Uterine smooth muscle cell (primary cell): Measurements from ENCODE around the gene AKAP3. TPM values are rescaled to one million over a fixed set of nuclear protein-coding genes. Genes with fewer than 3 reads are reported as not detected.

Source experiments
- total RNA-seq: library from RNA; depleted of rRNA; stranded (reverse); fragments of >200 nt; gene quantifications from 2 replicates; pipeline ENCODE4 v1.2.3, GENCODE V29; 2014

AKAP3 gene
- 1.1 and 3.1 TPM in 2 replicates for total RNA-seq

DNA sequence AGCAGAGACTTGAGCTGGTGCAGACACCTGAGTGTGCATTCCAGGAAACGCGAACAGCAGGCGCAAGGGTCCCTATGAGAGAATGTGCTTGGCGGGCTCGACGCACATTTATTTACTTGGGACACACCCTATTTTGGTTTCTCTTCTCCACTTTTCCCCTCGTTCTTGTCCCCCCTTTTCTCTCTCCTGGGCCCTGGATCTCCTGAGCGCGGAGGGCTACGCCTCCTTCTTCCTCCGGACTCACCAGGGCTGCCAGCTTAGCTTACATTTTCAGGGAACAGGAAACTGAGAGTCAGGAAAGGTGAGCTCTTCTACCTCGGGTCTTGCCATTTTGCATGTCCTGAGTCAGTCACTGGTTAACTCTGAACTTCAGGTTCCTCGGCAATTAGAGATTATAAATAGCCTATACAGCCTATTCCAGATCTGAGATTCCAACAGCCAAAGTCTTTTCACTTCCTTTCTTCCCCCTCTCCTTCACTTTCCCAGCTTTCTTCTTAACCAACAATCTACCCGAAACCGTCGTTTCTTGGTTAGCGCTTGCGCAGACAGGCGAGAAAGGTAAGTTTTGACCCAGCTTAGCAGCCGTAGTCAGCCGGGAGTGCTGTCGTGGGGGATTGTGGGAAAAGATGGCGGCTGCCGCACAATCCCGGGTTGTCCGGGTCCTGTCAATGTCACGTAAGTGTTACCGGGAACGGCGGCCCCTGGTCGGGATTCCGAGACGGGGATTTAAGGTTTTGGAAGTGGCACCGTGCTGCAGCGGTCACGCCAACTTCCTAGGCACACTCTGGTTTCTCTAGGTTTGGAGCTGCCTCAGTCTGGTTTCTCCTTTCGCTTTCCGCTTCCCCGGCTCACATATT is at the start of gene AKAP3, which contains the start of gene NDUFA9:
AKAP3 (minus strand) TSS at position 551 of the 857 bp plus-strand sequence. CDS start 10,855 bp downstream, outside the sequence.
NDUFA9 (plus strand) TSS at position 614 of the 857 bp plus-strand sequence; CDS start at position 627, 13 bp downstream.

Other genes with a start within 250 kb of the AKAP3 start
- gene FGF6, start 203.2 kb downstream of the AKAP3 start, total RNA-seq = not detected in 2 replicates
- 10.6 and 41.9 TPM in 2 replicates for gene RAD51AP1, start 110.2 kb downstream of the AKAP3 start, total RNA-seq
- 39.4 and 52.4 TPM in 2 replicates for gene DYRK4, start 86.8 kb downstream of the AKAP3 start, total RNA-seq
- gene NDUFA9, start 63 bp upstream of the AKAP3 start, total RNA-seq = 50.9 and 79.5 TPM in 2 replicates
- gene GALNT8, start 71.3 kb upstream of the AKAP3 start, total RNA-seq = under 0.01 and 0.12 TPM in 2 replicates